ENCODE results near the gene CD276. TPM values are rescaled to one million over a fixed set of nuclear protein-coding genes. Genes with fewer than 3 reads are reported as not detected.

The CD276 gene
- total and polyA plus RNA-seq, 5 donors = 35.4 to 72.8 (median 40.8) TPM

Other genes with a start within 250 kb of the CD276 start
- gene REC114, start 241.2 kb upstream of the CD276 start, total RNA-seq = 10 to 100 TPM in 1 of 4 donors, 1 to 10 TPM in 3; 3.4 to 12.1 (median 6.1) TPM
- 2.6 TPM for gene REC114, start 241.2 kb upstream of the CD276 start, polyA plus RNA-seq
- 100 to 1,000 TPM; 262 to 320 (median 306) TPM for gene NPTN, start 51.0 kb upstream of the CD276 start, total RNA-seq
- gene NPTN, start 51.0 kb upstream of the CD276 start, polyA plus RNA-seq = 300 TPM
- 100 to 1,000 TPM in 2 of 4 donors, 10 to 100 TPM in 2; 65.6 to 112 (median 99.0) TPM for gene INSYN1, start 69.0 kb downstream of the CD276 start, total RNA-seq
- gene INSYN1, start 69.0 kb downstream of the CD276 start, polyA plus RNA-seq = 117 TPM
- not detected for gene TBC1D21, start 189.2 kb downstream of the CD276 start, total RNA-seq
- not detected for gene TBC1D21, start 189.2 kb downstream of the CD276 start, polyA plus RNA-seq
- 10 to 100 TPM; 17.4 to 41.0 (median 18.6) TPM for gene LOXL1, start 242.1 kb downstream of the CD276 start, total RNA-seq
- gene LOXL1, start 242.1 kb downstream of the CD276 start, polyA plus RNA-seq = 29.8 TPM

All from right cardiac atrium (tissue), 5 donors.